ENCODE results near the gene CENPX.

DNA sequence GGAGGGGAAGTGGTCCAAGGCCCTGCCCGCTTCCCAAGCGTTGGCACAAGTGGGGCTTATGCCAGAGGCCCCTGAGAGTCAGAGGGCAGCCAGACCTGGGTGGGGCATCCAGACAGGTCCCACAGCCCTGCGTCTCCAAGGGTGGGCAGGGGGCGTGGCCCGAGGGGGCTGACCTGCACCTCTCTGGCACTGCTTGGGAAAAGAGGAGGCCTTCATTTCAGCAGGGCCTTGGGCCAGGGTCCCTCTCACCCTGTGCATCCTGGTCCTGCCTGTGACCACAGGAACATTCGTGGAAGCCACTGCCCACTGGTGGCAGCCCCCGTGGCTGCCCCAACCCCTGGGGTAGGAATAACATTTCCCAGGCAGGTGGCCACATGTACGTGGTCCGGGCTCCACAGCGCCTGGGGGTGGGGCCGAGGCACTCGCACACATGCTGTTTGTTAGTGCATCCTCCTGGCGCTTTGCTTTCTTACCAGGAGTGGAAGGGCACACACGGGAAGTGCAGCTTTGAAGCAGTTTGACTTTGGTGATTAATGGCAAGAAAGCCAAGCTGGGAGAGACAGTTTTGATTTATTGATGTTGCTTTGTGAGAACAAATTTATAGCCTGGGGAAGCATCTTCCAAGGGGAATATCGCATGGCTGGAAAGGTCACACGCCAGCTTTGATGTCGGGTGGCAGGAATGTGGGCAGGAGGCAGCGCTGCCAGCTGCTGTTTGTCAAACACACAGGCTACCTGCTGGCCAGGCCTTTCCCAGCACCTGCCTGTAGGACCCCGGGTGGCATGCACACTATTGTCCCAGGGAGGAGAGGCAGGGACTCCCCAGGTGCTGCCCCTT is 4.3 kb downstream of the CENPX start:
- TF ChIP-seq POLR2A (IDR thresholded peaks at IDR 0.05; ENCODE audit: low read depth, low read length): no peak
- no peak for TF ChIP-seq TAF1 (IDR thresholded peaks at IDR 0.05; ENCODE audit: borderline replicate concordance, low read depth, low read length)
- no peak for TF ChIP-seq POLR2AphosphoS5 (IDR thresholded peaks at IDR 0.05; ENCODE audit: low read depth, low read length)
